GM12878 (cell line): Measurements from ENCODE around the gene DLK1. TPM values are rescaled to one million over a fixed set of nuclear protein-coding genes. Genes with fewer than 3 reads are reported as not detected.

Source experiments
- ATAC-seq: fragments of 200-7000 bp; cut with Tn5 transposase; 3 replicates; pipeline ENCODE4 v1.9.1; 2020; ENCODE audit warnings: mild to moderate bottlenecking, moderate library complexity
- BruUV-seq: library from RNA; stranded (reverse); fragments of 400-500 nt; replicated peaks from 2 replicates; lab custom pipeline; 2021; lab: Mats Ljungman, UMichigan
- CTCF ChIA-PET: fragments of 300-600 bp; sonication (Branson Sonifier 250); formaldehyde crosslinking; extraction: SDS; loops from one replicate; lab custom pipeline; 2021; ENCODE audit warnings: inconsistent platforms; lab: Yijun Ruan, JAX
- POLR2A ChIA-PET: fragments of 350-600 bp; formaldehyde crosslinking; extraction: SDS; loops from one replicate; lab custom pipeline; 2021; ENCODE audit warnings: inconsistent platforms; lab: Charles Lee
- RAD21 ChIA-PET: fragments of 300-600 bp; sonication (Branson Sonifier 250); formaldehyde crosslinking; loops from one replicate; lab custom pipeline; 2023; ENCODE audit warnings: antibody characterized with exemption; ENCODE audit not compliant: unreplicated experiment; lab: Charles Lee
- SMC1A ChIA-PET: fragments of 300-600 bp; sonication (Branson Sonifier 250); formaldehyde crosslinking; loops from one replicate; lab custom pipeline; 2023; ENCODE audit not compliant: unreplicated experiment, uncharacterized antibody; lab: Charles Lee
- DNase-seq: peaks from one replicate; pipeline ENCODE4 v3.0.0-alpha.2; 2011; ENCODE audit warnings: low read depth, low spot score
- FAIRE-seq: peaks from 3 replicates; lab custom pipeline; 2011; peaks lifted over from hg19 to GRCh38; lab: Jason Lieb, UNC
- H2AFZ ChIP-seq: 2 replicates; pipeline ENCODE4 v1.6.0; 2011; ENCODE audit warnings: low read depth, low read length, control low read depth; ENCODE audit not compliant: control insufficient read depth
- H3K27ac ChIP-seq: 2 replicates; pipeline ENCODE4 v1.5.1; 2011; ENCODE audit warnings: control low read depth; ENCODE audit not compliant: control insufficient read depth, insufficient read depth
- H3K27me3 ChIP-seq, 2 experiments: replicated peaks in 1 of 2; 2 replicates each; pipeline versions ENCODE4 v1.6.0 to v1.6.1; 2011; ENCODE audit warnings: low read length in 1 of 2; ENCODE audit not compliant: control insufficient read depth in 2 of 2, insufficient read depth in 2 of 2
- H3K36me3 ChIP-seq, 2 experiments: 2 replicates each; pipeline ENCODE4 v1.5.1; 2011; ENCODE audit warnings: low read length in 1 of 2; ENCODE audit not compliant: control insufficient read depth in 2 of 2, insufficient read depth in 2 of 2
- H3K4me1 ChIP-seq: 2 replicates; pipeline ENCODE4 v1.6.1; 2011; ENCODE audit warnings: mild to moderate bottlenecking, low read length, moderate library complexity, mixed read lengths; ENCODE audit not compliant: control insufficient read depth, insufficient read depth
- H3K4me2 ChIP-seq: 2 replicates; pipeline ENCODE4 v1.6.0; 2011; ENCODE audit warnings: control low read depth; ENCODE audit not compliant: control insufficient read depth, insufficient read depth
- H3K4me3 ChIP-seq: fragments of 200-600 bp; sonication (generic); 2 replicates; pipeline ENCODE4 v1.5.1; 2016
- H3K79me2 ChIP-seq: 2 replicates; pipeline ENCODE4 v1.6.0; 2011; ENCODE audit warnings: low read length; ENCODE audit not compliant: control insufficient read depth, insufficient read depth
- H3K9ac ChIP-seq: 2 replicates; pipeline ENCODE4 v1.8.0; 2011; ENCODE audit warnings: low read length, control low read depth, mixed read lengths; ENCODE audit not compliant: control insufficient read depth, insufficient read depth
- H3K9me3 ChIP-seq: replicated peaks from 3 replicates; pipeline ENCODE4 v1.5.1; 2011; ENCODE audit warnings: mild to moderate bottlenecking, low read length; ENCODE audit not compliant: control insufficient read depth, insufficient read depth
- H4K20me1 ChIP-seq: 2 replicates; pipeline ENCODE4 v1.6.0; 2011; ENCODE audit not compliant: control insufficient read depth, insufficient read depth
- FOS ChIP-seq: IDR thresholded peaks from 3 replicates; pipeline ENCODE4 v1.6.1; 2011; ENCODE audit warnings: borderline replicate concordance; ENCODE audit not compliant: insufficient read length; ENCODE audit errors: extremely low read depth
- NFYA ChIP-seq: IDR thresholded peaks from 2 replicates; pipeline ENCODE4 v1.6.1; 2011; ENCODE audit warnings: low read depth, mild to moderate bottlenecking, low read length, improper control_type of control experiment, borderline replicate concordance
- NRF1 ChIP-seq: conservative IDR thresholded peaks from 2 replicates; pipeline ENCODE4 v1.6.1; 2011; ENCODE audit warnings: mild to moderate bottlenecking, low read depth, low read length, improper control_type of control experiment
- WGBS: methylation state at CpG from one replicate; pipeline ENCODE4 v1.1.6; 2016; ENCODE audit warnings: low lambda C conversion rate; ENCODE audit not compliant: insufficient replicate concordance, insufficient coverage; ENCODE audit errors: missing lambda C conversion rate; 5-methylcytosine and 5-hydroxymethylcytosine counted together
- in situ Hi-C: fragments of 300-500 bp; cut with MboI; formaldehyde crosslinking; loops from 9 replicates; pipeline ENCODE4 v1.14.3; 2018; ENCODE audit warnings: mixed read lengths
- intact Hi-C: fragments of 100-400 bp; cut with micrococcal nuclease; formaldehyde crosslinking; loops from one replicate; pipeline ENCODE4 v1.14.2; 2022; ENCODE audit not compliant: unreplicated experiment
- polyA plus RNA-seq, 11 experiments: library from polyadenylated mRNA; depleted of rRNA in 4 of 11; unstranded in 6 of 11; stranded (reverse) in 5 of 11; fragments of >200 nt; fragmentation: Nextera tagmentation in 4 of 11; fragmentation: Illumina TruSeq in 1 of 11; extraction: Ambion mirVana in 4 of 11; extraction: Trizol in 1 of 11; gene quantifications; 1 replicate in 1 of 11; 2 replicates in 10 of 11; pipeline versions ENCODE4 v1.2.1 to v1.2.3, GENCODE V29; 2011 to 2016; ENCODE audit warnings: inconsistent platforms in 2 of 11, missing spikeins in 2 of 11, low read depth in 1 of 11
- total RNA-seq, 4 experiments: library from RNA; depleted of rRNA in 3 of 4; stranded (reverse); fragments of >200 nt in 3 of 4; fragmentation: Illumina TruSeq in 1 of 4; extraction: Trizol in 1 of 4; gene quantifications; 2 replicates each; pipeline versions ENCODE4 v1.2.1 to v1.2.3, GENCODE V29; 2013 to 2021
- TF ChIP-seq, protein P1 (sequence below), 3 experiments: IDR thresholded peaks in 2 of 3; conservative IDR thresholded peaks in 1 of 3; 2 replicates each; pipeline ENCODE4 v1.5.1; 2011; ENCODE audit warnings: low read depth in 3 of 3, low read length in 3 of 3, mild to moderate bottlenecking in 3 of 3, control low read depth in 2 of 3, moderate library complexity in 2 of 3, inconsistent platforms in 1 of 3, mixed read lengths in 1 of 3; ENCODE audit not compliant: control insufficient read depth in 2 of 3, insufficient read depth in 1 of 3; ENCODE audit errors: extremely low read depth in 1 of 3
- TF ChIP-seq, protein P2 (sequence below): fragments of 450-650 bp; IDR thresholded peaks from 2 replicates; pipeline ENCODE4 v1.6.1; 2016; ENCODE audit warnings: mild to moderate bottlenecking, moderate library complexity, borderline replicate concordance
- TF ChIP-seq, protein P3 (sequence below): IDR thresholded peaks from 2 replicates; pipeline ENCODE4 v1.6.1; 2012; ENCODE audit warnings: low read depth, low read length, improper control_type of control experiment

DLK1 gene
- total and polyA plus RNA-seq, 10 of the 15 experiments (the other 5 are each of a cell fraction or from before 2014, with no cell fraction given) = 0.87 TPM; not detected in 9

DNA sequence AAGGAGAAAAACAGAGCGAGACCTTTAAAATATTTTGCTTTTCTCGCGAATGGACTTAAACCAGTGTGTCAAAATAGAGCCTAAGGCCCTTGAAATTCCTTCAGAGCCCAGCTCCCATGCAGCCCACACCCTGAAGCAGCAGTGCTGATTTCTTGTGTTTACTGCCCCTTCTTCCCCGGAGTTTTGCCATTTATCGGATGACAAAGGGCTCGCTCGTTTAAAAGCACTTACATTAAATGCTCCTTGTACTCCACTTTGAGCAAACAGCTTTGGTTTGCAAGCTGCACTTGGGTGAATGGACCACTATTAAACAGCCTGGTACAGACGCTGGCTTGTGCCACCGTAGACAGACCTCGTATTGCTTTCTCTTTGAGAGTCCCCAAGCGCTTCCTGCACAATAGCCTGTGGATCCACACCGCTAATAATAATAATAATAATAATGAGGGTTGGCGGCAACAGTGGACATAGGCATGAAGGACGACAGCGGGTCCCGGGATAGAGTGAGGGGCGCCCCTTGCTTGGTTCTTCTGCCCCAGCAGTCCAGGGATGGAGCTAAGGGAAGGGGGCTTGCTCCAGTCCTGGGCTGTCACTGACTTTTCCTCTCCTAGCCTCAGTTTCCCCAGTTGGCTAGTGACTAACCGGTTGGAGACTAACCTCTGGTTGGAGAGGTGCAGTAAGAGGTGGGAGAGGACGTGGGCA is 6.6 kb downstream of the DLK1 start (continued):
- TF ChIP-seq FOS (no peak), NFYA (no peak)
- TF ChIP-seq, protein P1, sequence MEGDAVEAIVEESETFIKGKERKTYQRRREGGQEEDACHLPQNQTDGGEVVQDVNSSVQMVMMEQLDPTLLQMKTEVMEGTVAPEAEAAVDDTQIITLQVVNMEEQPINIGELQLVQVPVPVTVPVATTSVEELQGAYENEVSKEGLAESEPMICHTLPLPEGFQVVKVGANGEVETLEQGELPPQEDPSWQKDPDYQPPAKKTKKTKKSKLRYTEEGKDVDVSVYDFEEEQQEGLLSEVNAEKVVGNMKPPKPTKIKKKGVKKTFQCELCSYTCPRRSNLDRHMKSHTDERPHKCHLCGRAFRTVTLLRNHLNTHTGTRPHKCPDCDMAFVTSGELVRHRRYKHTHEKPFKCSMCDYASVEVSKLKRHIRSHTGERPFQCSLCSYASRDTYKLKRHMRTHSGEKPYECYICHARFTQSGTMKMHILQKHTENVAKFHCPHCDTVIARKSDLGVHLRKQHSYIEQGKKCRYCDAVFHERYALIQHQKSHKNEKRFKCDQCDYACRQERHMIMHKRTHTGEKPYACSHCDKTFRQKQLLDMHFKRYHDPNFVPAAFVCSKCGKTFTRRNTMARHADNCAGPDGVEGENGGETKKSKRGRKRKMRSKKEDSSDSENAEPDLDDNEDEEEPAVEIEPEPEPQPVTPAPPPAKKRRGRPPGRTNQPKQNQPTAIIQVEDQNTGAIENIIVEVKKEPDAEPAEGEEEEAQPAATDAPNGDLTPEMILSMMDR (IDR thresholded peaks at IDR 0.05 in 2 of 3, conservative IDR thresholded peaks at IDR 0.05 in 1 of 3; ENCODE audit: control insufficient read depth in 2 of 3, extremely low read depth in 1 of 3, insufficient read depth in 1 of 3, low read depth in 3 of 3, low read length in 3 of 3) = no peak

DNA sequence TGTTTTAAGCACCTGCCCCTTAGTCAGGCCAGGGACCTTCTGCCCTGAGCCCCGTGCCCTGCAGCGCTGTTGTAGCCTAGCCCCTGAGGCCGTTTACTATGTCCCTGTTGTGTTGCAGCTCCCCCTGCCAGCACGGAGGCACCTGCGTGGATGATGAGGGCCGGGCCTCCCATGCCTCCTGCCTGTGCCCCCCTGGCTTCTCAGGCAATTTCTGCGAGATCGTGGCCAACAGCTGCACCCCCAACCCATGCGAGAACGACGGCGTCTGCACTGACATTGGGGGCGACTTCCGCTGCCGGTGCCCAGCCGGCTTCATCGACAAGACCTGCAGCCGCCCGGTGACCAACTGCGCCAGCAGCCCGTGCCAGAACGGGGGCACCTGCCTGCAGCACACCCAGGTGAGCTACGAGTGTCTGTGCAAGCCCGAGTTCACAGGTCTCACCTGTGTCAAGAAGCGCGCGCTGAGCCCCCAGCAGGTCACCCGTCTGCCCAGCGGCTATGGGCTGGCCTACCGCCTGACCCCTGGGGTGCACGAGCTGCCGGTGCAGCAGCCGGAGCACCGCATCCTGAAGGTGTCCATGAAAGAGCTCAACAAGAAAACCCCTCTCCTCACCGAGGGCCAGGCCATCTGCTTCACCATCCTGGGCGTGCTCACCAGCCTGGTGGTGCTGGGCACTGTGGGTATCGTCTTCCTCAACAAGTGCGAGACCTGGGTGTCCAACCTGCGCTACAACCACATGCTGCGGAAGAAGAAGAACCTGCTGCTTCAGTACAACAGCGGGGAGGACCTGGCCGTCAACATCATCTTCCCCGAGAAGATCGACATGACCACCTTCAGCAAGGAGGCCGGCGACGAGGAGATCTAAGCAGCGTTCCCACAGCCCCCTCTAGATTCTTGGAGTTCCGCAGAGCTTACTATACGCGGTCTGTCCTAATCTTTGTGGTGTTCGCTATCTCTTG is 7.6 kb downstream of the DLK1 start:
- Histone ChIP-seq H2AFZ (no peak overlapping the region), H3K4me3 (no peak overlapping the region), H3K4me1 (no peaks in the 10 kb centered on the region), H4K20me1 (no peaks in the 10 kb centered on the region), H3K36me3 (no peaks in the 10 kb centered on the region), H3K27me3 (no peaks in the 10 kb centered on the region; a peak in 1 of 4 replicates), H3K4me2 (no peak overlapping the region), H3K9ac (no peak overlapping the region), H3K79me2 (no peaks in the 10 kb centered on the region), H3K9me3 (no peaks in the 10 kb centered on the region), H3K27ac (no peak overlapping the region)
- CTCF ChIA-PET = no interaction called here
- SMC1A ChIA-PET = no interaction called here
- RAD21 ChIA-PET = no interaction called here
- in situ Hi-C loops (no loop called here), intact Hi-C loops (no loop called here)
- 65% methylated on average over 52 of the region's 52 CpGs for WGBS
- POLR2A ChIA-PET = no interaction called here
- ATAC-seq (no peak), FAIRE-seq (no peak), DNase-seq (no peak)
- BruUV-seq = no TSS peak
- TF ChIP-seq, protein P2, sequence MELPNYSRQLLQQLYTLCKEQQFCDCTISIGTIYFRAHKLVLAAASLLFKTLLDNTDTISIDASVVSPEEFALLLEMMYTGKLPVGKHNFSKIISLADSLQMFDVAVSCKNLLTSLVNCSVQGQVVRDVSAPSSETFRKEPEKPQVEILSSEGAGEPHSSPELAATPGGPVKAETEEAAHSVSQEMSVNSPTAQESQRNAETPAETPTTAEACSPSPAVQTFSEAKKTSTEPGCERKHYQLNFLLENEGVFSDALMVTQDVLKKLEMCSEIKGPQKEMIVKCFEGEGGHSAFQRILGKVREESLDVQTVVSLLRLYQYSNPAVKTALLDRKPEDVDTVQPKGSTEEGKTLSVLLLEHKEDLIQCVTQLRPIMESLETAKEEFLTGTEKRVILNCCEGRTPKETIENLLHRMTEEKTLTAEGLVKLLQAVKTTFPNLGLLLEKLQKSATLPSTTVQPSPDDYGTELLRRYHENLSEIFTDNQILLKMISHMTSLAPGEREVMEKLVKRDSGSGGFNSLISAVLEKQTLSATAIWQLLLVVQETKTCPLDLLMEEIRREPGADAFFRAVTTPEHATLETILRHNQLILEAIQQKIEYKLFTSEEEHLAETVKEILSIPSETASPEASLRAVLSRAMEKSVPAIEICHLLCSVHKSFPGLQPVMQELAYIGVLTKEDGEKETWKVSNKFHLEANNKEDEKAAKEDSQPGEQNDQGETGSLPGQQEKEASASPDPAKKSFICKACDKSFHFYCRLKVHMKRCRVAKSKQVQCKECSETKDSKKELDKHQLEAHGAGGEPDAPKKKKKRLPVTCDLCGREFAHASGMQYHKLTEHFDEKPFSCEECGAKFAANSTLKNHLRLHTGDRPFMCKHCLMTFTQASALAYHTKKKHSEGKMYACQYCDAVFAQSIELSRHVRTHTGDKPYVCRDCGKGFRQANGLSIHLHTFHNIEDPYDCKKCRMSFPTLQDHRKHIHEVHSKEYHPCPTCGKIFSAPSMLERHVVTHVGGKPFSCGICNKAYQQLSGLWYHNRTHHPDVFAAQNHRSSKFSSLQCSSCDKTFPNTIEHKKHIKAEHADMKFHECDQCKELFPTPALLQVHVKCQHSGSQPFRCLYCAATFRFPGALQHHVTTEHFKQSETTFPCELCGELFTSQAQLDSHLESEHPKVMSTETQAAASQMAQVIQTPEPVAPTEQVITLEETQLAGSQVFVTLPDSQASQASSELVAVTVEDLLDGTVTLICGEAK = no peak
- TF ChIP-seq, protein P3, sequence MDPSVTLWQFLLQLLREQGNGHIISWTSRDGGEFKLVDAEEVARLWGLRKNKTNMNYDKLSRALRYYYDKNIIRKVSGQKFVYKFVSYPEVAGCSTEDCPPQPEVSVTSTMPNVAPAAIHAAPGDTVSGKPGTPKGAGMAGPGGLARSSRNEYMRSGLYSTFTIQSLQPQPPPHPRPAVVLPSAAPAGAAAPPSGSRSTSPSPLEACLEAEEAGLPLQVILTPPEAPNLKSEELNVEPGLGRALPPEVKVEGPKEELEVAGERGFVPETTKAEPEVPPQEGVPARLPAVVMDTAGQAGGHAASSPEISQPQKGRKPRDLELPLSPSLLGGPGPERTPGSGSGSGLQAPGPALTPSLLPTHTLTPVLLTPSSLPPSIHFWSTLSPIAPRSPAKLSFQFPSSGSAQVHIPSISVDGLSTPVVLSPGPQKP = no peak
- no peak for TF ChIP-seq NRF1
